ENCODE results near the gene EYA2. TPM values are rescaled to one million over a fixed set of nuclear protein-coding genes. Genes with fewer than 3 reads are reported as not detected.

EYA2 gene
- total and polyA plus RNA-seq, 2 donors (not counting 3 experiments of a cell fraction or from before 2014, with no cell fraction given) = not detected

GRCh38 chr20:47143657-47144056, 249.0 kb downstream of the EYA2 start:
- no peak overlapping the region for H2AFZ ChIP-seq (ENCODE audit: low read depth, low read length)
- POLR2A ChIA-PET = no interaction called here
- no peak overlapping the region for H3K27ac ChIP-seq (ENCODE audit: insufficient read depth, low read depth, low read length)
- no peaks in the 10 kb centered on the region for H3K79me2 ChIP-seq (ENCODE audit: control insufficient read depth, insufficient read depth, low read length)
- intact Hi-C loops (cut with micrococcal nuclease) = no loop called here
- dilution Hi-C loops (cut with MboI; ENCODE audit: extremely low pct_ligation_motif_present, low sequenced_read_pairs) = no loop called here
- no peaks in the 10 kb centered on the region for H3K27me3 ChIP-seq (ENCODE audit: control insufficient read depth in 2 of 2, insufficient read depth in 2 of 2, low read length in 2 of 2)
- BruUV-seq (replicated peaks) = no TSS peak
- FAIRE-seq (no peak), DNase-seq (ENCODE audit: low read depth, low spot score) (no peak)
- no peaks in the 10 kb centered on the region for H4K20me1 ChIP-seq (replicated peaks; ENCODE audit: control insufficient read depth, extremely low read depth, insufficient read depth, low read length)
- no peaks in the 10 kb centered on the region for H3K9me1 ChIP-seq (replicated peaks; ENCODE audit: control insufficient read depth, extremely low read depth, insufficient read depth, low read length)
- no peak for TF ChIP-seq POLR2A (IDR thresholded peaks at IDR 0.05; ENCODE audit: low read depth, low read length)
- H3K4me3 ChIP-seq (replicated peaks in 1 of 3; ENCODE audit: insufficient read depth in 1 of 3, low read depth in 1 of 3, low read length in 3 of 3) = no peak overlapping the region
- no peak overlapping the region for H3K9ac ChIP-seq (replicated peaks; ENCODE audit: extremely low read depth, insufficient read depth, low read length)
- no peaks in the 10 kb centered on the region for H3K9me3 ChIP-seq (replicated peaks; ENCODE audit: control insufficient read depth, insufficient read depth, low read length)
- CTCF ChIA-PET = no interaction called here
- H3K4me2 ChIP-seq (ENCODE audit: insufficient read depth, low read length) = no peak overlapping the region
- no peaks in the 10 kb centered on the region for H3K36me3 ChIP-seq (ENCODE audit: control insufficient read depth in 2 of 2, extremely low read depth in 1 of 2, insufficient read depth in 2 of 2, low read length in 2 of 2)
- H3K4me1 ChIP-seq (ENCODE audit: control insufficient read depth, extremely low read depth, insufficient read depth, low read length) = no peaks in the 10 kb centered on the region

DNA sequence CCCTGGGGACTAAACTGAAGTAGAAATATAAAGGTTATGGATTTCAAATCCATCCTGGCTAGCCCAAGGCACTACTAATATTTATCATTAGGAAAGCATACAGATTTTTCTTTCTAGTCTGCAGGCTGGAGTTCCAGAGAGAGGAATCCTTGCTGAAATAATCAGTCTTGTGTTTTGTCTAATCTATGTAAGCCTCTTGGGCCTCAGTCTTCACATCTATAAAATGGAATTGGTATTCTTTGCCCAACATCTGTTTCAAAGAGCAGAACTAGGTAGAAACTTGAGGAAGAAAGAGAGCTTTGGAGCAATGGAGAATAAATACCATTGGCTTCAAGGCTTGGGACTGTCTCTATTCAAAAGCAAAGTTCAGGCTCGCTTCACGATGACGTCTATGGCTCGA, 249.8 kb downstream of the EYA2 start:
- no TSS peak for BruUV-seq (replicated peaks)
- ChIA-PET CTCF (no interaction called here), POLR2A (no interaction called here)
- H3K4me2 ChIP-seq (ENCODE audit: insufficient read depth, low read length) = no peak overlapping the region
- H3K4me3 ChIP-seq (replicated peaks in 1 of 3; ENCODE audit: insufficient read depth in 1 of 3, low read depth in 1 of 3, low read length in 3 of 3) = no peak overlapping the region
- TF ChIP-seq POLR2A (IDR thresholded peaks at IDR 0.05; ENCODE audit: low read depth, low read length) (no peak), JUN (IDR thresholded peaks at IDR 0.05; ENCODE audit: borderline replicate concordance, insufficient read depth, insufficient read length, low read depth) (no peak), POLR2AphosphoS5 (IDR thresholded peaks at IDR 0.05; ENCODE audit: insufficient read depth, low read depth, low read length) (no peak), CTCF (IDR thresholded peaks at IDR 0.05; ENCODE audit: extremely low read depth in 1 of 2, insufficient read depth in 1 of 2, low read depth in 1 of 2, low read length in 2 of 2) (no peak), GATA2 (IDR thresholded peaks at IDR 0.05; ENCODE audit: insufficient read depth, insufficient read length, low read depth, low read length) (no peak), MYC (IDR thresholded peaks at IDR 0.05; ENCODE audit: low read depth, low read length) (no peak), EZH2 (IDR thresholded peaks at IDR 0.05; ENCODE audit: borderline replicate concordance, low read depth, low read length, severe bottlenecking) (no peak)
- TF ChIP-seq, protein P1, sequence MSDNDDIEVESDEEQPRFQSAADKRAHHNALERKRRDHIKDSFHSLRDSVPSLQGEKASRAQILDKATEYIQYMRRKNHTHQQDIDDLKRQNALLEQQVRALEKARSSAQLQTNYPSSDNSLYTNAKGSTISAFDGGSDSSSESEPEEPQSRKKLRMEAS (IDR thresholded peaks at IDR 0.05; ENCODE audit: insufficient read depth, insufficient read length) = no peak
- H3K27ac ChIP-seq (ENCODE audit: insufficient read depth, low read depth, low read length) = no peak overlapping the region
- DNase-seq (ENCODE audit: low read depth, low spot score) = no peak
- H3K9ac ChIP-seq (replicated peaks; ENCODE audit: extremely low read depth, insufficient read depth, low read length) = no peak overlapping the region
- no peaks in the 10 kb centered on the region for H3K79me2 ChIP-seq (ENCODE audit: control insufficient read depth, insufficient read depth, low read length)
- no peaks in the 10 kb centered on the region for H4K20me1 ChIP-seq (replicated peaks; ENCODE audit: control insufficient read depth, extremely low read depth, insufficient read depth, low read length)
- H3K9me1 ChIP-seq (replicated peaks; ENCODE audit: control insufficient read depth, extremely low read depth, insufficient read depth, low read length) = no peaks in the 10 kb centered on the region
- no peaks in the 10 kb centered on the region for H3K9me3 ChIP-seq (replicated peaks; ENCODE audit: control insufficient read depth, insufficient read depth, low read length)
- dilution Hi-C loops (cut with MboI; ENCODE audit: extremely low pct_ligation_motif_present, low sequenced_read_pairs) (no loop called here), intact Hi-C loops (cut with micrococcal nuclease) (no loop called here)
- H3K36me3 ChIP-seq (ENCODE audit: control insufficient read depth in 2 of 2, extremely low read depth in 1 of 2, insufficient read depth in 2 of 2, low read length in 2 of 2) = no peaks in the 10 kb centered on the region
- H3K4me1 ChIP-seq (ENCODE audit: control insufficient read depth, extremely low read depth, insufficient read depth, low read length) = no peaks in the 10 kb centered on the region
- FAIRE-seq = no peak
- H2AFZ ChIP-seq (ENCODE audit: low read depth, low read length) = no peak overlapping the region
- no peaks in the 10 kb centered on the region for H3K27me3 ChIP-seq (ENCODE audit: control insufficient read depth in 2 of 2, insufficient read depth in 2 of 2, low read length in 2 of 2)

Data from endothelial cell of umbilical vein (primary cell).